PC-9 (cell line): Measurements from ENCODE around the gene EPB41. TPM values are rescaled to one million over a fixed set of nuclear protein-coding genes. Genes with fewer than 3 reads are reported as not detected.

Experiments
- BruUV-seq: library from RNA; stranded (reverse); fragments of 400-500 nt; replicated peaks from 2 replicates; lab custom pipeline; 2021; lab: Mats Ljungman, UMichigan
- CTCF ChIA-PET: fragments of 300-600 bp; sonication (Branson Sonifier 250); formaldehyde crosslinking; loops from one replicate; lab custom pipeline; 2022; ENCODE audit warnings: antibody characterized with exemption; lab: Charles Lee
- POLR2A ChIA-PET: fragments of 300-600 bp; sonication (Branson Sonifier 250); formaldehyde crosslinking; loops from one replicate; lab custom pipeline; 2022; ENCODE audit warnings: antibody characterized with exemption; ENCODE audit not compliant: unreplicated experiment; lab: Charles Lee
- DNase-seq, 2 experiments: peaks; one replicate each; pipeline versions ENCODE4 v3.0.0 to v3.0.0-alpha.2; 2015 to 2022; ENCODE audit warnings: mixed read lengths in 1 of 2
- H2AFZ ChIP-seq: fragments of 200-600 bp; sonication (generic); 2 replicates; pipeline ENCODE4 v1.8.1; 2017; ENCODE audit warnings: antibody characterized with exemption
- H3F3A ChIP-seq: fragments of 200-600 bp; sonication (generic); 2 replicates; pipeline ENCODE4 v1.8.1; 2017; ENCODE audit warnings: antibody characterized with exemption, mild to moderate bottlenecking, low read depth; ENCODE audit not compliant: insufficient read depth
- H3K27ac ChIP-seq: fragments of 200-600 bp; sonication (generic); 2 replicates; pipeline ENCODE4 v1.6.1; 2016; ENCODE audit warnings: mixed run types
- H3K27me3 ChIP-seq: fragments of 200-600 bp; sonication (generic); 2 replicates; pipeline ENCODE4 v1.6.1; 2016; ENCODE audit warnings: low read depth, mixed run types; ENCODE audit not compliant: insufficient read depth
- H3K36me3 ChIP-seq: fragments of 200-600 bp; sonication (generic); 2 replicates; pipeline ENCODE4 v1.6.1; 2016; ENCODE audit warnings: low read depth, mixed run types
- H3K4me1 ChIP-seq: fragments of 200-600 bp; sonication (generic); replicated peaks from 2 replicates; pipeline ENCODE4 v1.6.1; 2016; ENCODE audit warnings: mixed run types; ENCODE audit not compliant: insufficient read depth
- H3K4me2 ChIP-seq: fragments of 200-600 bp; sonication (generic); 2 replicates; pipeline ENCODE4 v1.6.1; 2017; ENCODE audit warnings: mixed run types
- H3K4me3 ChIP-seq: fragments of 200-600 bp; sonication (generic); 2 replicates; pipeline ENCODE4 v1.6.1; 2016; ENCODE audit warnings: mixed run types
- H3K79me2 ChIP-seq: fragments of 200-600 bp; sonication (generic); 2 replicates; pipeline ENCODE4 v1.6.1; 2017; ENCODE audit warnings: low read depth, mixed run types
- H3K9me2 ChIP-seq: fragments of 200-600 bp; sonication (generic); 2 replicates; pipeline ENCODE4 v1.8.1; 2017; ENCODE audit warnings: mild to moderate bottlenecking; ENCODE audit not compliant: insufficient read depth
- H3K9me3 ChIP-seq: fragments of 200-600 bp; sonication (generic); 2 replicates; pipeline ENCODE4 v1.8.1; 2016; ENCODE audit warnings: low read depth; ENCODE audit not compliant: insufficient read depth
- H4K20me1 ChIP-seq: fragments of 200-600 bp; sonication (generic); 2 replicates; pipeline ENCODE4 v1.8.1; 2017; ENCODE audit not compliant: insufficient read depth
- EZH2 ChIP-seq: fragments of 200-600 bp; sonication (generic); IDR thresholded peaks from 2 replicates; pipeline ENCODE4 v1.8.0; 2017; ENCODE audit warnings: antibody characterized with exemption, low read depth
- intact Hi-C: fragments of 100-400 bp; cut with micrococcal nuclease; formaldehyde crosslinking; loops from one replicate; pipeline ENCODE4 v1.10.0; 2022; ENCODE audit not compliant: unreplicated experiment
- total RNA-seq: library from RNA; stranded (reverse); gene quantifications from 2 replicates; pipeline ENCODE4 v1.2.3, GENCODE V29; 2021
- TF ChIP-seq, protein P1 (sequence below): fragments of 200-600 bp; sonication (generic); conservative IDR thresholded peaks from 2 replicates; pipeline ENCODE4 v1.6.1; 2017; ENCODE audit warnings: mixed run types, antibody characterized with exemption, mild to moderate bottlenecking, moderate library complexity

EPB41 gene
- total RNA-seq, 1 experiment from 2014 or later: 42.2 TPM

DNA sequence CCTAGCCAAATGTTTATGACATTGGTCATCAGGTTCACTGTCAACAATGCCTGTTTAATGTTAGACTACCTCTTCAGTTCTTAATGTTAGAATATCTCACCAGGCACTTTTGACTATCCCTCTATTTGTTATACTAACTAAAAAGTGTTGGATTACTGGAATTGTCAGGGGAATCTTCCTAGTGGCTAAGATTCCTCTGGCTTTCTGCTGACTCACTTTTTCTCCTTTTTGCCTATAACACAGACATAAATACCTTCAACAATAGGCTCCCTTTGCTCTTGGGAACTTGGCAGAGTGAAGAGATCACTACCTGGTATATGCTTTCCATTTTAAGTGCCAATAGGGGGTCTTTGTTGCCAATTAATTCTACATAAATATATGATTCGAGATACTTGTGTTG, 140.8 kb downstream of the EPB41 start:
- no peaks in the 10 kb centered on the region for H3F3A ChIP-seq
- H3K27me3 ChIP-seq: no peaks in the 10 kb centered on the region
- no peaks in the 10 kb centered on the region for H3K36me3 ChIP-seq
- H3K9me3 ChIP-seq: no peaks in the 10 kb centered on the region
- H3K79me2 ChIP-seq: no peaks in the 10 kb centered on the region
- no peaks in the 10 kb centered on the region for H3K9me2 ChIP-seq
- no TSS peak for BruUV-seq
- no peak overlapping the region for H3K4me3 ChIP-seq
- H3K27ac ChIP-seq: no peak overlapping the region
- POLR2A ChIA-PET: no interaction called here
- no peak for DNase-seq
- H3K4me1 ChIP-seq: no peaks in the 10 kb centered on the region
- TF ChIP-seq EZH2: no peak
- TF ChIP-seq, protein P1, sequence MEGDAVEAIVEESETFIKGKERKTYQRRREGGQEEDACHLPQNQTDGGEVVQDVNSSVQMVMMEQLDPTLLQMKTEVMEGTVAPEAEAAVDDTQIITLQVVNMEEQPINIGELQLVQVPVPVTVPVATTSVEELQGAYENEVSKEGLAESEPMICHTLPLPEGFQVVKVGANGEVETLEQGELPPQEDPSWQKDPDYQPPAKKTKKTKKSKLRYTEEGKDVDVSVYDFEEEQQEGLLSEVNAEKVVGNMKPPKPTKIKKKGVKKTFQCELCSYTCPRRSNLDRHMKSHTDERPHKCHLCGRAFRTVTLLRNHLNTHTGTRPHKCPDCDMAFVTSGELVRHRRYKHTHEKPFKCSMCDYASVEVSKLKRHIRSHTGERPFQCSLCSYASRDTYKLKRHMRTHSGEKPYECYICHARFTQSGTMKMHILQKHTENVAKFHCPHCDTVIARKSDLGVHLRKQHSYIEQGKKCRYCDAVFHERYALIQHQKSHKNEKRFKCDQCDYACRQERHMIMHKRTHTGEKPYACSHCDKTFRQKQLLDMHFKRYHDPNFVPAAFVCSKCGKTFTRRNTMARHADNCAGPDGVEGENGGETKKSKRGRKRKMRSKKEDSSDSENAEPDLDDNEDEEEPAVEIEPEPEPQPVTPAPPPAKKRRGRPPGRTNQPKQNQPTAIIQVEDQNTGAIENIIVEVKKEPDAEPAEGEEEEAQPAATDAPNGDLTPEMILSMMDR: no peak
- no peak overlapping the region for H3K4me2 ChIP-seq
- no peaks in the 10 kb centered on the region for H4K20me1 ChIP-seq
- H2AFZ ChIP-seq: no peak overlapping the region
- CTCF ChIA-PET: no interaction called here
- intact Hi-C loops: no loop called here

DNA sequence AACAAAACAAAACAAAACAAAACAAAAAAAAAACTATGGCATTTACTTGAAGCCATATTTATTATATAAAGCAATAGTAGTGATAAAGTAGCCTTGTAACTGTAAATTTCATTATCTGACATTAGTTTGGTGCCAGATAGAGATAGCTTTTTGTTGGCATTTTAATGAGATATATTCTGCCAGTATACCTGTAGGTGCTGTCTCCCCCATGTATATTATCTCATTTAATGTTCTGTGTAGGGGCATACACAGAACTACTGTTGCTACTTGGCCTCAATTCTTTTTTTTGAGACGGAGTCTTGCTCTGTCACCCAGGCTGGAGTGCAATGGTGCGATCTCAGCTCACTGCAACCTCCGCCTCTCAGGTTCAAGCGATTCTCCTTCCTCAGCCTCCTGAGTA, 141.9 kb downstream of the EPB41 start:
- BruUV-seq: no TSS peak
- Histone ChIP-seq H3K36me3 (no peaks in the 10 kb centered on the region), H2AFZ (no peak overlapping the region), H3K4me1 (no peaks in the 10 kb centered on the region), H3K9me2 (no peaks in the 10 kb centered on the region), H3F3A (no peaks in the 10 kb centered on the region), H3K4me3 (no peak overlapping the region), H3K4me2 (no peak overlapping the region), H3K79me2 (no peaks in the 10 kb centered on the region), H3K27ac (no peak overlapping the region), H3K9me3 (no peaks in the 10 kb centered on the region), H4K20me1 (no peaks in the 10 kb centered on the region), H3K27me3 (no peaks in the 10 kb centered on the region)
- POLR2A ChIA-PET: no interaction called here
- no peak for TF ChIP-seq EZH2
- TF ChIP-seq, protein P1: no peak
- CTCF ChIA-PET: no interaction called here
- no peak for DNase-seq
- intact Hi-C loops: no loop called here

DNA sequence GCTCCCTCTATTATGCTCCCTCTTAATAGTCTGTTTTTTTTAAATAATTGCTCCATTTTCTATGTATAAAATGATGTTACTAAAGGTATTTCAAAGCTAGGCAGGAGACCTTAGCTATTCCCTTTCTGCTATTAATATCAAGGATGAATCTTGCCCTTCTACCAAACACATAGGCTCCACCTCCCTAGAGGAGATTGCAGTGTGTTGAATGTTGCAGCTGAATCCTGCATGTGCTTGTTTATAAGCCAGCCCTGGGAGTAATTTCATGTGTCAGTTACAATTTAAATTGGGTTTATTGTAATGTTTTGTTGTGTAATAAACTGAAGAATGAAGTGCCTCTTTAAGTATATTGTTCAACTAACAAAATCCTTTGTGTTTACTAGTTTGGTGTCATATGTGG, 143.3 kb downstream of the EPB41 start:
- H3K4me2 ChIP-seq: no peak overlapping the region
- no peaks in the 10 kb centered on the region for H3K36me3 ChIP-seq
- no peaks in the 10 kb centered on the region for H3K9me2 ChIP-seq
- no peak overlapping the region for H2AFZ ChIP-seq
- TF ChIP-seq EZH2: no peak
- TF ChIP-seq, protein P1: no peak
- H3K27ac ChIP-seq: no peak overlapping the region
- no peaks in the 10 kb centered on the region for H3K9me3 ChIP-seq
- no peaks in the 10 kb centered on the region for H3K79me2 ChIP-seq
- no peaks in the 10 kb centered on the region for H3K4me1 ChIP-seq
- no peak for DNase-seq
- no peak overlapping the region for H3K4me3 ChIP-seq
- intact Hi-C loops: no loop called here
- no peaks in the 10 kb centered on the region for H3K27me3 ChIP-seq
- no peaks in the 10 kb centered on the region for H3F3A ChIP-seq
- H4K20me1 ChIP-seq: no peaks in the 10 kb centered on the region
- ChIA-PET POLR2A (no interaction called here), CTCF (no interaction called here)
- BruUV-seq: no TSS peak
